H9 (cell line): ENCODE data around the gene PJA2. TPM values are rescaled to one million over a fixed set of nuclear protein-coding genes. Genes with fewer than 3 reads are reported as not detected.

ENCODE experiments used
- DNase-seq: peaks from one replicate; pipeline ENCODE4 v3.0.0-alpha.2; 2017
- H2AFZ ChIP-seq: one replicate; pipeline ENCODE4 v1.6.1; 2013; ENCODE audit warnings: mild to moderate bottlenecking, low read length, control low read depth, moderate library complexity
- H2AK5ac ChIP-seq: 2 replicates; pipeline ENCODE4 v1.6.1; 2013; ENCODE audit warnings: low read length, control low read depth, mixed read lengths; ENCODE audit not compliant: insufficient read length
- H2BK120ac ChIP-seq: one replicate; pipeline ENCODE4 v1.6.1; 2013; ENCODE audit warnings: low read depth, mild to moderate bottlenecking, low read length, control low read depth, inconsistent platforms; ENCODE audit not compliant: poor library complexity, severe bottlenecking
- H2BK12ac ChIP-seq: 2 replicates; pipeline ENCODE4 v1.6.1; 2013; ENCODE audit warnings: low read length, control low read depth, mixed read lengths, low read depth; ENCODE audit not compliant: insufficient read length
- H2BK15ac ChIP-seq: 2 replicates; pipeline ENCODE4 v1.6.1; 2013; ENCODE audit warnings: low read depth, low read length, control low read depth
- H2BK20ac ChIP-seq: one replicate; pipeline ENCODE4 v1.6.1; 2013; ENCODE audit warnings: low read depth, mild to moderate bottlenecking, low read length, control low read depth, inconsistent platforms; ENCODE audit not compliant: poor library complexity, severe bottlenecking
- H2BK5ac ChIP-seq: 2 replicates; pipeline ENCODE4 v1.6.1; 2013; ENCODE audit warnings: low read length, control low read depth, mixed read lengths; ENCODE audit not compliant: insufficient read length
- H3K14ac ChIP-seq: 2 replicates; pipeline ENCODE4 v1.6.1; 2013; ENCODE audit warnings: low read length, control low read depth; ENCODE audit not compliant: insufficient read depth
- H3K18ac ChIP-seq: 2 replicates; pipeline ENCODE4 v1.6.1; 2013; ENCODE audit warnings: low read depth, mild to moderate bottlenecking, mixed read lengths, low read length, control low read depth; ENCODE audit not compliant: insufficient read length
- H3K23ac ChIP-seq: 2 replicates; pipeline ENCODE4 v1.6.1; 2013; ENCODE audit warnings: low read length, control low read depth, mixed read lengths, low read depth; ENCODE audit not compliant: insufficient read length
- H3K23me2 ChIP-seq: 2 replicates; pipeline ENCODE4 v1.6.1; 2013; ENCODE audit warnings: low read depth, mild to moderate bottlenecking, mixed read lengths, low read length, control low read depth; ENCODE audit not compliant: insufficient read length, poor library complexity, severe bottlenecking
- H3K27ac ChIP-seq: 2 replicates; pipeline ENCODE4 v1.5.1; 2013; ENCODE audit warnings: low read length, control low read depth, mixed read lengths, low read depth; ENCODE audit not compliant: insufficient read length
- H3K27me3 ChIP-seq: 2 replicates; pipeline ENCODE4 v1.6.1; 2013; ENCODE audit warnings: low read length, control low read depth, inconsistent platforms; ENCODE audit not compliant: insufficient read depth
- H3K4ac ChIP-seq: 2 replicates; pipeline ENCODE4 v1.6.1; 2013; ENCODE audit warnings: low read depth, mild to moderate bottlenecking, control low read depth, inconsistent platforms, low read length, moderate library complexity
- H3K4me1 ChIP-seq: 2 replicates; pipeline ENCODE4 v1.6.1; 2013; ENCODE audit warnings: low read length, control low read depth, inconsistent platforms; ENCODE audit not compliant: insufficient read depth
- H3K4me2 ChIP-seq: 2 replicates; pipeline ENCODE4 v1.6.1; 2013; ENCODE audit warnings: low read length, control low read depth, mixed read lengths; ENCODE audit not compliant: insufficient read length, insufficient read depth
- H3K56ac ChIP-seq: 2 replicates; pipeline ENCODE4 v1.6.1; 2013; ENCODE audit warnings: low read depth, mild to moderate bottlenecking, mixed read lengths, low read length, control low read depth; ENCODE audit not compliant: insufficient read length
- H3K79me1 ChIP-seq: 2 replicates; pipeline ENCODE4 v1.6.1; 2013; ENCODE audit warnings: low read depth, mild to moderate bottlenecking, moderate library complexity, low read length, control low read depth, inconsistent platforms; ENCODE audit not compliant: insufficient read depth, poor library complexity, severe bottlenecking
- H3K79me2 ChIP-seq: 2 replicates; pipeline ENCODE4 v1.6.1; 2013; ENCODE audit warnings: low read length, control low read depth, inconsistent platforms; ENCODE audit not compliant: insufficient read depth
- H3K9ac ChIP-seq: 2 replicates; pipeline ENCODE4 v1.6.1; 2013; ENCODE audit warnings: low read length, control low read depth, mixed read lengths; ENCODE audit not compliant: insufficient read length; ENCODE audit errors: extremely low read depth
- H3K9me3 ChIP-seq: one replicate; pipeline ENCODE4 v1.6.1; 2013; ENCODE audit warnings: low read depth, low read length, inconsistent platforms; ENCODE audit not compliant: control insufficient read depth
- H3T11ph ChIP-seq: one replicate; pipeline ENCODE4 v1.6.1; 2013; ENCODE audit warnings: mild to moderate bottlenecking, low read length, control low read depth, inconsistent platforms
- H4K20me1 ChIP-seq: one replicate; pipeline ENCODE4 v1.6.1; 2013; ENCODE audit not compliant: control insufficient read depth, insufficient read length, insufficient read depth
- H4K5ac ChIP-seq: 2 replicates; pipeline ENCODE4 v1.6.1; 2013; ENCODE audit warnings: low read depth, mild to moderate bottlenecking, mixed read lengths, low read length, control low read depth; ENCODE audit not compliant: insufficient read length
- H4K8ac ChIP-seq: replicated peaks from 2 replicates; pipeline ENCODE4 v1.6.1; 2013; ENCODE audit warnings: low read length, control low read depth, mixed read lengths, low read depth; ENCODE audit not compliant: insufficient read length
- H4K91ac ChIP-seq: 2 replicates; pipeline ENCODE4 v1.6.1; 2013; ENCODE audit warnings: low read depth, mild to moderate bottlenecking, moderate library complexity, mixed read lengths, low read length, control low read depth; ENCODE audit not compliant: insufficient read length
- H3K27ac Mint-ChIP-seq, 3 experiments: 2 replicates in 2 of 3; 3 replicates in 1 of 3; pipeline ENCODE4 v1.8.0; 2020 to 2021; ENCODE audit warnings: mixed read lengths in 3 of 3, mild to moderate bottlenecking in 1 of 3, moderate library complexity in 1 of 3
- H3K27me3 Mint-ChIP-seq: 2 replicates; pipeline ENCODE4 v1.8.0; 2021; ENCODE audit warnings: low read depth, mild to moderate bottlenecking, moderate library complexity, mixed read lengths
- H3K36me3 Mint-ChIP-seq, 3 experiments: 2 replicates in 2 of 3; 3 replicates in 1 of 3; pipeline ENCODE4 v1.8.0; 2020 to 2021; ENCODE audit warnings: low read depth in 3 of 3, mixed read lengths in 3 of 3; ENCODE audit not compliant: insufficient read depth in 1 of 3
- H3K4me1 Mint-ChIP-seq, 2 experiments: 2 replicates each; pipeline ENCODE4 v1.8.0; 2020; ENCODE audit warnings: mixed read lengths in 2 of 2
- H3K4me3 Mint-ChIP-seq, 2 experiments: 2 replicates in 1 of 2; 3 replicates in 1 of 2; pipeline ENCODE4 v1.8.0; 2020 to 2021; ENCODE audit warnings: mild to moderate bottlenecking in 2 of 2, mixed read lengths in 2 of 2, moderate library complexity in 1 of 2
- H3K9me3 Mint-ChIP-seq, 2 experiments: 2 replicates in 1 of 2; 3 replicates in 1 of 2; pipeline ENCODE4 v1.8.0; 2020; ENCODE audit warnings: mild to moderate bottlenecking in 2 of 2, mixed read lengths in 2 of 2, moderate library complexity in 1 of 2
- CTCF ChIP-seq: fragments of 200-600 bp; sonication (generic); conservative IDR thresholded peaks from 3 replicates; pipeline ENCODE4 v1.8.0; 2021; ENCODE audit warnings: antibody characterized with exemption, mild to moderate bottlenecking
- WGBS: extraction: QIAGEN DNeasy Blood & Tissue Kit; methylation state at CpG from one replicate; pipeline ENCODE4 v1.1.7; 2013; ENCODE audit warnings: missing lambda C conversion rate, low lambda C conversion rate, mixed read lengths; ENCODE audit not compliant: insufficient read length; ENCODE audit errors: extremely low coverage; 5-methylcytosine and 5-hydroxymethylcytosine counted together
- total RNA-seq: library from RNA; stranded (reverse); gene quantifications from 2 replicates; pipeline ENCODE4 v1.2.1, GENCODE V29; 2021

PJA2 gene
- total RNA-seq, 1 experiment from 2014 or later, result 41.5 TPM

GRCh38 chr5:109448838-109449237, 39.1 kb upstream of the PJA2 start:
- H3K9ac ChIP-seq, result no peak overlapping the region
- Mint-ChIP-seq H3K27me3 (no peaks in the 10 kb centered on the region), H3K36me3 (peaks cover 7 to 17% (median 9%) of the 10 kb centered on the region in 3 experiments; a peak in 3 of 7 replicates), H3K27ac (no peak overlapping the region), H3K4me3 (no peak overlapping the region), H3K4me1 (peaks cover 13 to 14% of the 10 kb centered on the region in 2 experiments), H3K9me3 (peaks cover 10 to 13% of the 10 kb centered on the region in 2 experiments)
- no peak overlapping the region for H3K18ac ChIP-seq
- no peaks in the 10 kb centered on the region for H3K79me1 ChIP-seq
- no peak overlapping the region for H2BK120ac ChIP-seq
- H3K27ac ChIP-seq, result no peak overlapping the region
- H4K91ac ChIP-seq, result no peak overlapping the region
- peaks cover 2% of the 10 kb centered on the region; the same call in 1 of the 2 replicates for H3K4me1 ChIP-seq
- TF ChIP-seq CTCF, result no peak
- H3K14ac ChIP-seq, result no peak overlapping the region
- no peak overlapping the region for H2BK20ac ChIP-seq
- H2BK12ac ChIP-seq, result no peak overlapping the region
- no peak overlapping the region for H3T11ph ChIP-seq
- H4K20me1 ChIP-seq, result no peaks in the 10 kb centered on the region
- H3K23ac ChIP-seq, result no peak overlapping the region
- H2AFZ ChIP-seq, result no peak overlapping the region
- H3K4ac ChIP-seq, result no peak overlapping the region
- H2BK5ac ChIP-seq, result no peak overlapping the region
- no peak overlapping the region for H3K56ac ChIP-seq
- no peaks in the 10 kb centered on the region for H3K23me2 ChIP-seq
- no peak overlapping the region for H4K5ac ChIP-seq
- no peak overlapping the region for H3K4me2 ChIP-seq
- no CpG with 5 or more reads among the region's 4 CpGs for WGBS
- no peak overlapping the region for H2AK5ac ChIP-seq
- no peak for DNase-seq
- H3K9me3 ChIP-seq, result no peaks in the 10 kb centered on the region
- H3K79me2 ChIP-seq, result no peaks in the 10 kb centered on the region
- H2BK15ac ChIP-seq, result no peak overlapping the region
- H4K8ac ChIP-seq, result no peak overlapping the region
- no peaks in the 10 kb centered on the region for H3K27me3 ChIP-seq
